GM12801 (cell line): ENCODE data around the gene SYNC.

Experiments used
- CTCF ChIP-seq: IDR thresholded peaks from one replicate; pipeline ENCODE4 v1.5.1; 2011; ENCODE audit warnings: control low read depth; ENCODE audit not compliant: insufficient read length; ENCODE audit errors: extremely low read depth

Gene SYNC

GRCh38 chr1:32719681-32720275 is 17.2 kb upstream of the SYNC start:
- TF ChIP-seq CTCF = no peak

GRCh38 chr1:32718527-32718926 is 16.0 kb upstream of the SYNC start:
- TF ChIP-seq CTCF = no peak

GRCh38 chr1:32718036-32718435 is 15.5 kb upstream of the SYNC start:
- TF ChIP-seq CTCF = no peak

GRCh38 chr1:32717503-32717902 is 14.9 kb upstream of the SYNC start:
- no peak for TF ChIP-seq CTCF

- TF ChIP-seq CTCF = no peak
These were observed 14.0 kb upstream of the SYNC start for GRCh38 chr1:32716312-32717148.

- TF ChIP-seq CTCF = no peak
These were observed 13.3 kb upstream of the SYNC start for GRCh38 chr1:32715901-32716311.

DNA sequence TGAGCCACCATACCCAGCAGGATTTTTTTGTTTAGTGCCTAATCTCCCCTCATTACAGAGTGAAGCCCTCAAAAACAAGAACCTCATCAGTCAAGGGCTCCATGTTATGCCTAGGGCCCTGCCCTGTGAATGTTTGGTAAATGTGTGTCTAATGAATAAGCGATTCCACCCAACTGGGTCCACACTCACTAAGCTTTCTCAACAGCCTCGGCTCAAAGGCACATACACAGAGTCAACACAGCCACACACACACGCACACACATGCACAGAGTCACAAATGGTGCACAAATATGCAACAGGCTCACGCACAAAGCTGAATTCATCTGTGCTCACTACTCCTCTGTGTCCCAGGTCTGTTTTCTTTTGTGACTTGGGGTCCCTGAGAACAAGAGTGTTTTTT is 11.7 kb upstream of the SYNC start:
- no peak for TF ChIP-seq CTCF
